Measurements from ENCODE around the gene USP17L29.
"Not testable (repeated sequence)": the region's sequence is repeated elsewhere in the genome, so short reads cannot be mapped to it uniquely, and the experiment has no call there.

DNA sequence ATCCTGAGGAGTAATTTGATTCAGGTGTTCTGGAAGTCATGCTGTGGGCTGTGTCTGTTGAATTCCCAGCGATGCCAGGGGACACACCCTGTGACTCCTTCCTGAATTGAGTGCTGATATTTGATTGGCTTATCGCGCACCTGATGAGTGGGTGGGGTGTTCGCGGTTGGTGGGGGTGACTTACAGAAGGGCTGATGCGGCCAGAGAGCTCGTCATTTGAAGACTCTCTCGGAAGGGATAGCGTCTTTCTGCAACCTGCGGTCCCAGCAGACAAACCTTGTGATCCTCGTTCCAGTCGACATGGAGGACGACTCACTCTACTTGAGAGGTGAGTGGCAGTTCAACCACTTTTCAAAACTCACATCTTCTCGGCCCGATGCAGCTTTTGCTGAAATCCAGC lies 4.8 kb upstream of the USP17L29 start, which contains the start of gene USP17L28:
- TF ChIP-seq, protein P1, sequence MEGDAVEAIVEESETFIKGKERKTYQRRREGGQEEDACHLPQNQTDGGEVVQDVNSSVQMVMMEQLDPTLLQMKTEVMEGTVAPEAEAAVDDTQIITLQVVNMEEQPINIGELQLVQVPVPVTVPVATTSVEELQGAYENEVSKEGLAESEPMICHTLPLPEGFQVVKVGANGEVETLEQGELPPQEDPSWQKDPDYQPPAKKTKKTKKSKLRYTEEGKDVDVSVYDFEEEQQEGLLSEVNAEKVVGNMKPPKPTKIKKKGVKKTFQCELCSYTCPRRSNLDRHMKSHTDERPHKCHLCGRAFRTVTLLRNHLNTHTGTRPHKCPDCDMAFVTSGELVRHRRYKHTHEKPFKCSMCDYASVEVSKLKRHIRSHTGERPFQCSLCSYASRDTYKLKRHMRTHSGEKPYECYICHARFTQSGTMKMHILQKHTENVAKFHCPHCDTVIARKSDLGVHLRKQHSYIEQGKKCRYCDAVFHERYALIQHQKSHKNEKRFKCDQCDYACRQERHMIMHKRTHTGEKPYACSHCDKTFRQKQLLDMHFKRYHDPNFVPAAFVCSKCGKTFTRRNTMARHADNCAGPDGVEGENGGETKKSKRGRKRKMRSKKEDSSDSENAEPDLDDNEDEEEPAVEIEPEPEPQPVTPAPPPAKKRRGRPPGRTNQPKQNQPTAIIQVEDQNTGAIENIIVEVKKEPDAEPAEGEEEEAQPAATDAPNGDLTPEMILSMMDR (IDR thresholded peaks at IDR 0.05 in 8 of 11, conservative IDR thresholded peaks at IDR 0.05 in 3 of 11), result not testable (repeated sequence)
- not testable (repeated sequence) for TF ChIP-seq POLR2AphosphoS5, POLR2A (IDR thresholded peaks at IDR 0.05)
